Fibroblast of skin of left quadriceps (primary cell): ENCODE measurements around the gene CATSPER3.
A peak's percentile ranks its signal among the peaks of the same experiment; 100 is the strongest.
"Not testable (repeated sequence)": the region's sequence is repeated elsewhere in the genome, so short reads cannot be mapped to it uniquely, and the experiment has no call there.

Source experiments
- DNase-seq, 2 experiments: peaks; one replicate each; pipeline ENCODE4 v3.0.0-alpha.2; 2013; ENCODE audit warnings: low read depth in 2 of 2

Gene CATSPER3

GRCh38 chr5:134975078-134975715, 7.5 kb downstream of the CATSPER3 start:
- no peak for DNase-seq

GRCh38 chr5:134975843-134976242, 8.1 kb downstream of the CATSPER3 start:
- DNase-seq = no peak

GRCh38 chr5:134976841-134977240, 9.1 kb downstream of the CATSPER3 start:
- DNase-seq = no peak

GRCh38 chr5:134979416-134979815, 11.7 kb downstream of the CATSPER3 start:
- DNase-seq = no peak

- no peak for DNase-seq
Observed at GRCh38 chr5:134982230-134982629, 14.5 kb downstream of the CATSPER3 start.

GRCh38 chr5:134989266-134989830, 21.6 kb downstream of the CATSPER3 start:
- DNase-seq = peak; percentile 22 to 31

- DNase-seq = not testable (repeated sequence)
Observed at GRCh38 chr5:134990183-134990582, 22.5 kb downstream of the CATSPER3 start.

- no peak for DNase-seq
Observed at GRCh38 chr5:134992148-134992547, 24.4 kb downstream of the CATSPER3 start.

- DNase-seq = no peak
Observed at GRCh38 chr5:134993161-134993560, 25.5 kb downstream of the CATSPER3 start.

GRCh38 chr5:134994560-134995156, 27.0 kb downstream of the CATSPER3 start:
- no peak for DNase-seq

- no peak for DNase-seq
Observed at GRCh38 chr5:134995850-134996402, 28.2 kb downstream of the CATSPER3 start.

- DNase-seq = no peak
Observed at GRCh38 chr5:134997015-134997414, 29.3 kb downstream of the CATSPER3 start.

- DNase-seq = not testable (repeated sequence)
Observed at GRCh38 chr5:134998068-134998467, 30.4 kb downstream of the CATSPER3 start.

- no peak for DNase-seq
Observed at GRCh38 chr5:135004376-135004775, 36.7 kb downstream of the CATSPER3 start.

GRCh38 chr5:135005076-135005475, 37.4 kb downstream of the CATSPER3 start:
- DNase-seq = no peak

GRCh38 chr5:135007305-135007704, 39.6 kb downstream of the CATSPER3 start:
- no peak for DNase-seq

- no peak for DNase-seq
Observed at GRCh38 chr5:135007749-135008363, 40.1 kb downstream of the CATSPER3 start.

- no peak for DNase-seq
Observed at GRCh38 chr5:135008556-135008955, 40.8 kb downstream of the CATSPER3 start.

GRCh38 chr5:135008981-135009735, 41.5 kb downstream of the CATSPER3 start:
- no peak for DNase-seq

- DNase-seq = no peak
Observed at GRCh38 chr5:135009736-135010501, 42.2 kb downstream of the CATSPER3 start.
